LNCaP clone FGC (cell line): Measurements from ENCODE around the gene CABP7.
A peak's percentile ranks its signal among the peaks of the same experiment; 100 is the strongest.

Experiments
- DNase-seq: peaks from one replicate; pipeline ENCODE4 v3.0.0-alpha.2; 2011; ENCODE audit warnings: low read depth
- H3K4me3 ChIP-seq: 2 replicates; pipeline ENCODE4 v1.5.1; 2011; ENCODE audit warnings: mild to moderate bottlenecking, low read depth, low read length, control low read depth
- CTCF ChIP-seq: IDR thresholded peaks from 2 replicates; pipeline ENCODE4 v1.5.1; 2012; ENCODE audit warnings: mild to moderate bottlenecking; ENCODE audit not compliant: control insufficient read depth, insufficient read depth; ENCODE audit errors: extremely low read depth

Gene CABP7

DNA sequence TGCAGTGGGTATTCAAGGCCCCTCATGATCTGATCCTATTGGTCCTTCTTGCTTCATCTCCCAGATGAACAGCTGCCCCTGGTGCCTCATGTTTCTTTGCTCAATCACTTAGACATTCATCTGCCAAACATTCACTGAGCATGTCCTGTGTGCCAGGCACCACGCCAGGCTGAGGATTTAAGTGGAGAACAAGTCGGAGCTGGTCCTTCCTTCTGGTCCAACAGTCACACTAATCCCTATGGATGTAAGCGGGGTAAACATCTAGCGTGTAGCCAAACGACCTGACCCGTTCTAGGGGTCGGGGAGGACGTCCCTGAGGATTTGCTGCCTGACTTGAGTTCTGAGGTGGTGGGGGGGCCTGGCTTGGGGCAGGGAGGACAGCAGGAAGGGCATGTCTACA, 25.1 kb downstream of the CABP7 start:
- peak; percentile 58 for DNase-seq
- H3K4me3 ChIP-seq: no peak overlapping the region
- TF ChIP-seq CTCF: no peak

GRCh38 chr22:29747832-29748231, 28.0 kb downstream of the CABP7 start:
- no peak for DNase-seq
- TF ChIP-seq CTCF: no peak
- no peak overlapping the region for H3K4me3 ChIP-seq

GRCh38 chr22:29748248-29748893, 28.6 kb downstream of the CABP7 start:
- DNase-seq: no peak
- H3K4me3 ChIP-seq: no peak overlapping the region
- no peak for TF ChIP-seq CTCF

- no peak for DNase-seq
- no peak for TF ChIP-seq CTCF
- no peak overlapping the region for H3K4me3 ChIP-seq
These were observed 30.2 kb downstream of the CABP7 start for GRCh38 chr22:29750029-29750428.

DNA sequence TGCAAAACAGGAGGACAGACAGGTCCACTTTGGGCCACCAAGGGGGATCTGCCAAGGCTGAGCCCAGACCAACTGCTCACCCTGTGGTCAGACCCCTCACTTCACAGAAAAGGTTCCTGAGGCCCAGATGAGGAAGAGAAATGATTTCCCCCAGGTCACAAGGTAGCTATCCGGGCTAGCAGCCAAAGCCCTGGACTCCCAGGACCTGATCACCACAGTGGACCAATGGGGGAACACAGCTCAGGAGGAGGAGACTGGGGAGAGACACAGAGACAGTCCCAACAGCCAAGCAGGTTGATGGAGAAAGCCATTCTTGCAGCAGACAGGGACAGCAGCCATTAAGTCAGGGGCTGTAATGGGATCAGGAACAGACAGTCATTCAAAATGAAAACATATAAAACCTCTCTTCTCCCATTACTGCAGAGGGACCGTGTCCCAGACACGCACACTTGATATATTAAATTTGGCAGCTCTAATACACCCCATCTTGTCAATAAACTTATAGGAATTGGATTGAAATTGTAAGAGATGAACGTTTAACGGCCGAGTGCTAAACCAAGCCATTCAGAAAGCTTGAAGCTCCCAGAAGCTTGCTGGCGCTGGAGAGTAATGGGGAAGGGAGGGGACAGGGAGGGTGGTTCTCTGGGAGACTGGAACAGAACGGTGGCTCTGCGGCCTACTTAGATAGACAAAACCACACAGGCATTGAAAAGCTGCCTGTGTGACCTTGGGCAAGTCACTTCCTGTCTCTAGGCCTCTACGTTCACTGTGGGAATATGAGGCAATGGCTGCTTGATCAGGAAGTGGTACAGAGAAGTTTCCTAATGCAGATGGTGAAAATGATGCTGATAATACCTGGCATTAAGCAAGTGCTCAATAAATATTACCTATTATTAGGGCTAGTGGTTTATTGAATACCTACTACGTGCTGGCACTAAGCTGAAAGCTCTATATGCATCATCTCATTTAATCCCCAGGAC, 31.0 kb downstream of the CABP7 start:
- DNase-seq: peak; percentile 3
- TF ChIP-seq CTCF: no peak
- H3K4me3 ChIP-seq: no peak overlapping the region

DNA sequence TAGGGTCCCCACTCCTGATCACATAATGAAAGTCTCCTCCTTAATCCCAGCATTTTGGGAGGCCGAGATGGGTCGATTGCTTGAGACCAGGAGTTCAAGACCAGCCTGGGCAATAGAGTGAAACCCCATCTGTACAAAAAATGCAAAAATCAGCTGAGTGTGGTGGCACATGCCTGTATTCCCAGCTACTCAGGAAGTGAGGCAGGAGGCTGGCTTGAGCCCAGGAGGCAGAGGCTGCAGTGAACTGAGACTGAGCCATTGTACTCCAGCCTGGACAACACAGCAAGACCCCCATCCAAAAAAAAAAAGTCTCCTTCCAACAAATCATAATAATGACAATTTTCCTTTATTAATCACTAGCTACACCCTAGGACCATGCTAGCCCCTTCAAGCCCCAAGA, 31.9 kb downstream of the CABP7 start:
- no peak for DNase-seq
- no peak for TF ChIP-seq CTCF
- H3K4me3 ChIP-seq: no peak overlapping the region
